MM.1S (cell line): ENCODE data around the gene HBP1.

Source experiments
- CTCF ChIP-seq: fragments of 300-600 bp; sonication (generic); IDR thresholded peaks from 2 replicates; pipeline ENCODE4 v1.5.1; 2016; ENCODE audit warnings: antibody characterized with exemption, low read length, mixed read lengths
- EZH2phosphoT487 ChIP-seq: fragments of 300-600 bp; sonication (generic); IDR thresholded peaks from 2 replicates; pipeline ENCODE4 v1.6.1; 2018; ENCODE audit warnings: antibody characterized with exemption, low read length

- TF ChIP-seq CTCF: no peak
- no peak for TF ChIP-seq EZH2phosphoT487
Observed at GRCh38 chr7:107220356-107220755, 51.6 kb downstream of the HBP1 start.
